ENCODE data around the gene TTN. TPM values are rescaled to one million over a fixed set of nuclear protein-coding genes. Genes with fewer than 3 reads are reported as not detected.

The TTN gene
- total RNA-seq, 1 experiment from 2014 or later = 0.05 TPM

GRCh38 chr2:178825183-178825582 is 18.0 kb upstream of the TTN start:
- ChIA-PET RAD21 (ENCODE audit: low non-redundant PET in 1 of 2, low total read pairs in 2 of 2, uncharacterized antibody in 2 of 2, unreplicated experiment in 2 of 2) (no interaction called here), POLR2A (interaction anchor here (0.6 kb wide), 1 partner anchor 351 kb away, joined by 3 read pairs; no protein-coding TSS in a partner anchor), CTCF (no interaction called here)
- no peaks in the 10 kb centered on the region for H3K4me1 ChIP-seq (ENCODE audit: control insufficient read depth in 1 of 2, insufficient read depth in 2 of 2, low read length in 2 of 2)
- H3K4me3 ChIP-seq (replicated peaks in 1 of 2; ENCODE audit: low read depth in 1 of 2, low read length in 2 of 2) = no peak overlapping the region
- H3K9me2 ChIP-seq (ENCODE audit: insufficient read depth) = no peaks in the 10 kb centered on the region
- no peak overlapping the region for H2AFZ ChIP-seq (ENCODE audit: low read depth, low read length, poor library complexity, severe bottlenecking)
- no peaks in the 10 kb centered on the region for H3K36me3 ChIP-seq (ENCODE audit: control insufficient read depth in 1 of 2, insufficient read depth in 2 of 2, low read length in 2 of 2)
- DNase-seq (ENCODE audit: low read depth, low spot score) = no peak
- H3K9me3 ChIP-seq (ENCODE audit: control insufficient read depth in 1 of 2, insufficient read depth in 1 of 2, low read depth in 1 of 2, low read length in 2 of 2) = no peaks in the 10 kb centered on the region
- H3K4me2 ChIP-seq (ENCODE audit: low read length) = no peak overlapping the region
- no peak for ATAC-seq
- intact Hi-C loops (cut with micrococcal nuclease) = no loop called here
- no peak for TF ChIP-seq CBX3 (IDR thresholded peaks at IDR 0.05; ENCODE audit: low read depth)
- no peak for TF ChIP-seq SP1 (IDR thresholded peaks at IDR 0.05; ENCODE audit: low read depth)
- no peak for TF ChIP-seq ZBTB33 (IDR thresholded peaks at IDR 0.05; ENCODE audit: extremely low read depth, insufficient replicate concordance, low read length)
- no peak for TF ChIP-seq EZH2phosphoT487 (IDR thresholded peaks at IDR 0.05; ENCODE audit: borderline replicate concordance)
- TF ChIP-seq SIN3A (IDR thresholded peaks at IDR 0.05; ENCODE audit: low read depth) = no peak
- TF ChIP-seq YY1 (IDR thresholded peaks at IDR 0.05; ENCODE audit: extremely low read depth, insufficient replicate concordance, low read depth, low read length) = no peak
- TF ChIP-seq CTCF (IDR thresholded peaks at IDR 0.05 in 2 of 3, conservative IDR thresholded peaks at IDR 0.05 in 1 of 3; ENCODE audit: borderline replicate concordance in 1 of 3, insufficient read depth in 1 of 3, low read depth in 2 of 3, low read length in 2 of 3) = no peak
- TF ChIP-seq ZFX (IDR thresholded peaks at IDR 0.05) = no peak
- TF ChIP-seq POLR2A (IDR thresholded peaks at IDR 0.05; ENCODE audit: borderline replicate concordance, extremely low read depth, insufficient read depth, insufficient read length) = no peak
- no peak for TF ChIP-seq ZNF274 (IDR thresholded peaks at IDR 0.05; ENCODE audit: low read depth, low read length)
- TF ChIP-seq RAD21 (IDR thresholded peaks at IDR 0.05; ENCODE audit: low read depth) = no peak
- TF ChIP-seq REST (IDR thresholded peaks at IDR 0.05; ENCODE audit: low read depth) = no peak
- no peak for TF ChIP-seq TCF7L2 (IDR thresholded peaks at IDR 0.05; ENCODE audit: borderline replicate concordance, extremely low read depth, insufficient read depth, insufficient read length)
- TF ChIP-seq ATF3 (IDR thresholded peaks at IDR 0.05) = no peak
- TF ChIP-seq FOSL1 (IDR thresholded peaks at IDR 0.05; ENCODE audit: low read depth) = no peak
- no peak for TF ChIP-seq EGR1 (IDR thresholded peaks at IDR 0.05; ENCODE audit: low read depth)
- no peak for TF ChIP-seq MAX (IDR thresholded peaks at IDR 0.05)
- no peak for TF ChIP-seq JUND (IDR thresholded peaks at IDR 0.05)
- no peak for TF ChIP-seq ELF1 (IDR thresholded peaks at IDR 0.05; ENCODE audit: borderline replicate concordance, low read depth)
- no peak overlapping the region for H3K27ac ChIP-seq (ENCODE audit: low read depth, low read length)
- no peaks in the 10 kb centered on the region for H3K27me3 ChIP-seq (ENCODE audit: insufficient read depth, low read length)
- no peak overlapping the region for H3K9ac ChIP-seq (ENCODE audit: low read length)
- H3K79me2 ChIP-seq (ENCODE audit: insufficient read depth, low read length) = no peaks in the 10 kb centered on the region
- BruUV-seq (replicated peaks) = no TSS peak
- no peaks in the 10 kb centered on the region for H4K20me1 ChIP-seq (ENCODE audit: insufficient read depth)

Measured in HCT116 (cell line).